GM13976 (cell line): ENCODE data around the gene SPRING1.
A peak's percentile ranks its signal among the peaks of the same experiment; 100 is the strongest.

Experiments used
- DNase-seq: peaks from one replicate; pipeline ENCODE4 v3.0.0; 2012; ENCODE audit warnings: low spot score
- in situ Hi-C: fragments of 300-500 bp; cut with MboI; formaldehyde crosslinking; loops from one replicate; pipeline ENCODE4 v1.12.0; 2022; ENCODE audit warnings: low sequenced_read_pairs, mixed read lengths, inconsistent platforms; ENCODE audit not compliant: unreplicated experiment
- TF ChIP-seq, protein P1 (sequence below): IDR thresholded peaks from 2 replicates; pipeline ENCODE4 v1.5.1; 2012; ENCODE audit warnings: borderline replicate concordance, mild to moderate bottlenecking; ENCODE audit not compliant: insufficient read depth; ENCODE audit errors: extremely low read depth, missing control alignments, control extremely low read depth

SPRING1 gene

DNA sequence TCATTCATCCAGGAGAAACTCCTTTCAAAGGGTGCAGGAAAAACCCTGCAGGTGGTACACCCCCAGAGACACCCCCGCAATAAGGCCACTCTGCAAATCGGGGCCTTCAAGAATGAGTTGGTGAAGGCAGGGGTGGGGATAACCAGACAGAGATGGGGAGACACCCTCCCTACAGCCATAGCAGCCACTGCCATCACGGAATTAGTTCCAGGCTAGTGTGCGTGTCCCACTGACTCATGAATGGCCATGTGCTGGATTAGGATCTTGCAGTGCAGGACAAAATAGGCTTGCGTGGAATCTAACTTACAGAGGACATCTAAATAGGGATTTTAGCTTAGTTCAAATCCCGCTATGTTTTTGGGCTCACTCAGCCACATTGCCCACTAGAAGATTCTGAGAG lies 37.8 kb downstream of the SPRING1 start:
- in situ Hi-C loops, result loop anchor here (10.0 to 25.0 kb wide), 2 partner anchors 415 to 713 kb away; no protein-coding TSS in a partner anchor
- TF ChIP-seq, protein P1, sequence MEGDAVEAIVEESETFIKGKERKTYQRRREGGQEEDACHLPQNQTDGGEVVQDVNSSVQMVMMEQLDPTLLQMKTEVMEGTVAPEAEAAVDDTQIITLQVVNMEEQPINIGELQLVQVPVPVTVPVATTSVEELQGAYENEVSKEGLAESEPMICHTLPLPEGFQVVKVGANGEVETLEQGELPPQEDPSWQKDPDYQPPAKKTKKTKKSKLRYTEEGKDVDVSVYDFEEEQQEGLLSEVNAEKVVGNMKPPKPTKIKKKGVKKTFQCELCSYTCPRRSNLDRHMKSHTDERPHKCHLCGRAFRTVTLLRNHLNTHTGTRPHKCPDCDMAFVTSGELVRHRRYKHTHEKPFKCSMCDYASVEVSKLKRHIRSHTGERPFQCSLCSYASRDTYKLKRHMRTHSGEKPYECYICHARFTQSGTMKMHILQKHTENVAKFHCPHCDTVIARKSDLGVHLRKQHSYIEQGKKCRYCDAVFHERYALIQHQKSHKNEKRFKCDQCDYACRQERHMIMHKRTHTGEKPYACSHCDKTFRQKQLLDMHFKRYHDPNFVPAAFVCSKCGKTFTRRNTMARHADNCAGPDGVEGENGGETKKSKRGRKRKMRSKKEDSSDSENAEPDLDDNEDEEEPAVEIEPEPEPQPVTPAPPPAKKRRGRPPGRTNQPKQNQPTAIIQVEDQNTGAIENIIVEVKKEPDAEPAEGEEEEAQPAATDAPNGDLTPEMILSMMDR, result no peak
- DNase-seq, result no peak

DNA sequence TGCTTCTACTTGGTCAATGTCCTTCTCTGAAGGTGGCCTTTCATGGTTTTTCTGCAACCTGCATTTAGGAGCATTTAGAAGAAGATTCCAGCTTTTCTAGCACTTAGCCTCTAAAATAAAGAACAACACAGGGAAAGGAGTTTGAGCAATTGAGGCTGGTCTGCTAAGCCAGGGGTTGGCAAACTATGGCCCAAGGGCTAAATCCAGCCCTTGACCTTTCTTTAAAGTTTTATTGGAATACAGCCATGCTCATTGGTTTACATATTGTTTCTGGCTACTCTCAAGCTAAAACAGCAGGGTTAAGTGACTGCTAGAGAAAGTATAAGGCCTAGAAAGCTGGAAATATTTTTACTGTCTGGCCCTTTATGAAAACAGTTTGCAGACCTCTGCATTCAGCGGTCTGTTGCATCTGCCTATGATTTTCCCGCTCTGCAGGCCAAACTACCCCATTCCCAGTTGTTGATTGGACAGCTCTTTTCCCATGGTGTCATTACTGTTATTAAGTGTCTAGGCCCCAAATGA lies 39.3 kb downstream of the SPRING1 start:
- no peak for DNase-seq
- TF ChIP-seq, protein P1, result no peak
- in situ Hi-C loops, result no loop called here

DNA sequence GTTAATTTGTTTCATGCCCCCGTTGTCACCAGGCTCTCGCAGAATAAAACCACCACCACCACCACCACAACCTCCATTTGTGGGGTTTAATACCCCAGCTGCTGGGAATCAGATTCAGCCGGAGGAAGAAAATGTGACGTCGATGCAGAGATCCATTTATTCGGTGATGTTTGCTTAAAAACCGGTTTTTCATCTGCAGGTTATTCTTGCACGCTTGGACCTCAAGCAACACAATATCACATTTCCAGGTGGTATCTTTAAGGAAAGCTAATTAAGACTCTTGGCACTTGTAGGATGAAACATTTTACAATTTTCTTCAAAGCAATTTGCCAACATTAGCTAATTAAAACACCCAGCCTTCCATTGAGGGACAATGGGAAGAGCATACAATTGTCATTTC lies 39.8 kb downstream of the SPRING1 start:
- TF ChIP-seq, protein P1, result no peak
- in situ Hi-C loops, result no loop called here
- no peak for DNase-seq

DNA sequence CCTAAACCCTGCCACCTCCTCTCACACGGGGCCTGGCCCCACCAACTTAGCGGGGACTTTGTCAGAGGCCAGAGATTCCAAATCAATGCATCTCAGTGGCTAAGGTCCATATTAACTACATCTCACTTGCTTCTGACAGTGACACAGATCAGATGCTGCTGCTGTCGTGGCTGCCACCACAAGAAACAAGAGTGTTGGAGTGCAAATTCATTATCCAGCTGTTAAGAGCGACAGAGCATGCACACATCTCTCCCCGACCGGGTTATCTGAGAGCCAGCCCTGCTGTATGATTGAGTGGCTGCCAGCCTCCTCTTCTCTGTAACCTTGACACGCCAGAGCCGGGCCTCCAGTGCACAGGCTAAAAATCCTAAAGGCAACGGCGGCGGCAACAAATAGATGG lies 40.2 kb downstream of the SPRING1 start:
- in situ Hi-C loops, result no loop called here
- TF ChIP-seq, protein P1, result no peak
- DNase-seq, result no peak

DNA sequence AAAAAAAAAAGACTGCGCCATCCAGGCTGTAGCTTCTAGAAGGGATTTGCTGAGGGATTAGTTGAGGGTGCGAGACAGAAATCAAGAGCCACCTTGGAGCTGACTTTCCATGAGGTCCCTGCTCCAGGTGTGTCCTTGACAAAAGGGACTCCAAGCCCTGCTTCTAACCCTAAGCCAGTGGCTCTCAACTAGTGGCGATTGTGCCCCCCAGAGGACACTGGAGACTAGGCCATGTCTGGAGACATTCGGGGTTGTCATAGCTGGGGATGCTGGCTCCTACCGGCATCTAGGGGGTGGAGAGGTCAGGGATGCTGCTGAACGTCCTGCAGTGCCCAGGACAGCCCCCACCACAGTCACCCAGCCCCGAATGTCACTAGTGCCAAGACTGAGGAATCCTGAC lies 40.6 kb downstream of the SPRING1 start:
- DNase-seq, result peak; percentile 66
- in situ Hi-C loops, result no loop called here
- TF ChIP-seq, protein P1, result no peak

DNA sequence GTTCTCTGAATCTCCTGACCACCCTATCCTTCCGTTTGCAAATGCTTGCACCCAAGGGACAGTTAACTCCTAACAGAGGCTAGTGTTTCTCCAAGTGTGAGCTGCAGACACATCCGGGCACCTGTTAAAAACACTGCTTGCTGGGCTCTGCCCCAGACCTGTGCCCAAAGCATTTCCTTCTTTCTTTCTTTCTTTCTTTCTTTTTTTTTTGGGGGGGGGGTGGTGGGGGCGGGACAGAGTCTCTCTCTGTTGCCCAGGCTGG lies 42.5 kb downstream of the SPRING1 start:
- in situ Hi-C loops, result no loop called here
- no peak for DNase-seq
- TF ChIP-seq, protein P1, result no peak
